OCI-LY1 (cell line): ENCODE results near the gene TMEM184A.

Experiments used
- H2AFZ ChIP-seq: fragments of 200-600 bp; sonication (generic), shearing (Covaris generic); 2 replicates; pipeline ENCODE4 v1.6.0; 2014; ENCODE audit warnings: antibody characterized with exemption, mild to moderate bottlenecking, low read length
- H3F3A ChIP-seq: fragments of 200-600 bp; sonication (generic), shearing (Covaris generic); 2 replicates; pipeline ENCODE4 v1.6.0; 2014; ENCODE audit warnings: mild to moderate bottlenecking, antibody characterized with exemption, low read length, moderate library complexity; ENCODE audit not compliant: insufficient read depth
- H3K27ac ChIP-seq: fragments of 200-600 bp; sonication (generic); 2 replicates; pipeline ENCODE4 v1.5.1; 2014; ENCODE audit warnings: low read length, mixed run types, mild to moderate bottlenecking, low read depth; ENCODE audit not compliant: poor library complexity, severe bottlenecking
- H3K27me3 ChIP-seq: fragments of 200-600 bp; sonication (generic); 2 replicates; pipeline ENCODE4 v1.6.0; 2014; ENCODE audit warnings: antibody characterized with exemption, mild to moderate bottlenecking, low read length, moderate library complexity; ENCODE audit not compliant: insufficient read depth
- H3K36me3 ChIP-seq: fragments of 200-600 bp; sonication (generic); 2 replicates; pipeline ENCODE4 v1.6.1; 2014; ENCODE audit warnings: mild to moderate bottlenecking, antibody characterized with exemption, low read length, moderate library complexity, mixed read lengths; ENCODE audit not compliant: insufficient read depth
- H3K4me1 ChIP-seq: fragments of 200-600 bp; sonication (generic); 2 replicates; pipeline ENCODE4 v1.5.1; 2014; ENCODE audit warnings: mild to moderate bottlenecking, low read length, moderate library complexity; ENCODE audit not compliant: insufficient read depth, severe bottlenecking
- H3K4me2 ChIP-seq: fragments of 200-600 bp; sonication (generic), shearing (Covaris generic); 2 replicates; pipeline ENCODE4 v1.6.1; 2014; ENCODE audit warnings: low read length
- H3K4me3 ChIP-seq: fragments of 200-600 bp; sonication (generic); 2 replicates; pipeline ENCODE4 v1.5.1; 2014; ENCODE audit warnings: low read length, low read depth, mild to moderate bottlenecking, mixed read lengths; ENCODE audit not compliant: poor library complexity, severe bottlenecking
- H3K79me2 ChIP-seq: fragments of 200-600 bp; shearing (Covaris generic); 2 replicates; pipeline ENCODE4 v1.6.1; 2016; ENCODE audit warnings: mixed run types, low read length, mixed read lengths; ENCODE audit not compliant: insufficient read depth
- H3K9ac ChIP-seq: fragments of 200-600 bp; sonication (generic), shearing (Covaris generic); 2 replicates; pipeline ENCODE4 v1.6.1; 2014; ENCODE audit warnings: mild to moderate bottlenecking, low read length, mixed read lengths
- H3K9me2 ChIP-seq: fragments of 200-600 bp; sonication (generic), shearing (Covaris generic); 2 replicates; pipeline ENCODE4 v1.6.1; 2014; ENCODE audit warnings: low read depth, mild to moderate bottlenecking, low read length, mixed read lengths
- H3K9me3 ChIP-seq: fragments of 200-600 bp; shearing (Covaris generic); 2 replicates; pipeline ENCODE4 v1.6.1; 2014; ENCODE audit warnings: low read length, mixed read lengths
- H4K20me1 ChIP-seq: fragments of 200-600 bp; sonication (generic), shearing (Covaris generic); 2 replicates; pipeline ENCODE4 v1.6.0; 2016; ENCODE audit warnings: mild to moderate bottlenecking, low read length; ENCODE audit not compliant: insufficient read depth
- EZH2 ChIP-seq: fragments of 200-600 bp; sonication (generic), shearing (Covaris generic); IDR thresholded peaks from 2 replicates; pipeline ENCODE4 v1.8.0; 2017; ENCODE audit warnings: borderline replicate concordance, mixed run types, mild to moderate bottlenecking, antibody characterized with exemption, low read length, moderate library complexity, mixed read lengths
- TF ChIP-seq, protein P1 (sequence below): fragments of 200-600 bp; sonication (generic), shearing (Covaris generic); IDR thresholded peaks from 2 replicates; pipeline ENCODE4 v1.5.1; 2017; ENCODE audit warnings: mild to moderate bottlenecking, antibody characterized with exemption, low read length, moderate library complexity, mixed read lengths

The TMEM184A gene

DNA sequence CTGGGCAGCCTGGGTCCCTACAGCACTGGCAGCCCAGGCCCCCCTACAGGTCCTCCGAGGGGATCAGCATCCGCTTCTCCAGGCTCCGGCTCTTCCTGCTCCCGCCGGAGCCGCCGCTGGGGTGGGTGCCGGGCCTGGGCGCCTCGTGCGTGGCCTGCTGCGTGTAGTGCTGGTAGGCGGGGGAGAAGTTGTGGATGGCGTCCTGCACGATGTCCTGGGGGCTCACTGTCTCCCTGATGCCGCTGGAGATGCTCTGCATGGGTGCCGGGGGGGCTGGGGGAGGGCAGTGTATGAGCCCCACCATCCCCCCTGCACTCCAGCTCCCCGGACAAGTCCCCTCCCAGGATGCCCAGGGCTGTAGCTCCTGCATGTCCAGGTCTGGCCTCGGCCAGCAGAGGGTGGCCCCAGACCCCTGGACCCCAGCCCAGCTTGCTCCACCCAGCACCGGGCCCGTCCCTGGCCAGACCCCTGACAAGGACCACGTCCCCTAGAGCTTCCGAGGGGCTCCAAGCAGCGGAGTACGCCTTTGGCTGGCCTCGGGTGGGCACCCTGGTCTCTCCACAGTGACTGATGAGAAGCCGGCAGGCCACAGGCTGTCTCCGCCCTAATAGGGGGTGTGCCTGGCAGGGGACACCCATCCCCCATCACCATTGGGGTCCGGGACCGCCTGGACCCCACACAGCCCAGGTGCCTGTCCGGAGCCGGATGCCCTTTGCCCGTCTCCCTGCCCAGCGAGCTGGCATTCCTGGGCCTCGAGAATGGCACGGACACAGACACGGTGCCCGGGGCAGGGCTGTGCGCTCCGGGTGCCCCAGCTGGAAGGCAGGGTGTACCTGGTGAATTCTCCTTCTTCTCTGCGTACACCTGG lies 8.9 kb downstream of the TMEM184A start:
- Histone ChIP-seq H2AFZ (no peak overlapping the region), H3K9ac (no peak overlapping the region), H3K4me1 (no peaks in the 10 kb centered on the region), H3K9me3 (no peaks in the 10 kb centered on the region), H3K79me2 (no peaks in the 10 kb centered on the region), H3K9me2 (no peaks in the 10 kb centered on the region), H3K4me2 (no peak overlapping the region), H3K27me3 (peaks cover 5% of the 10 kb centered on the region; the same call in 1 of the 2 replicates), H3K36me3 (peaks cover 22% of the 10 kb centered on the region; the same call in 1 of the 2 replicates), H4K20me1 (no peaks in the 10 kb centered on the region), H3F3A (no peaks in the 10 kb centered on the region), H3K27ac (no peak overlapping the region), H3K4me3 (no peak overlapping the region)
- TF ChIP-seq, protein P1, sequence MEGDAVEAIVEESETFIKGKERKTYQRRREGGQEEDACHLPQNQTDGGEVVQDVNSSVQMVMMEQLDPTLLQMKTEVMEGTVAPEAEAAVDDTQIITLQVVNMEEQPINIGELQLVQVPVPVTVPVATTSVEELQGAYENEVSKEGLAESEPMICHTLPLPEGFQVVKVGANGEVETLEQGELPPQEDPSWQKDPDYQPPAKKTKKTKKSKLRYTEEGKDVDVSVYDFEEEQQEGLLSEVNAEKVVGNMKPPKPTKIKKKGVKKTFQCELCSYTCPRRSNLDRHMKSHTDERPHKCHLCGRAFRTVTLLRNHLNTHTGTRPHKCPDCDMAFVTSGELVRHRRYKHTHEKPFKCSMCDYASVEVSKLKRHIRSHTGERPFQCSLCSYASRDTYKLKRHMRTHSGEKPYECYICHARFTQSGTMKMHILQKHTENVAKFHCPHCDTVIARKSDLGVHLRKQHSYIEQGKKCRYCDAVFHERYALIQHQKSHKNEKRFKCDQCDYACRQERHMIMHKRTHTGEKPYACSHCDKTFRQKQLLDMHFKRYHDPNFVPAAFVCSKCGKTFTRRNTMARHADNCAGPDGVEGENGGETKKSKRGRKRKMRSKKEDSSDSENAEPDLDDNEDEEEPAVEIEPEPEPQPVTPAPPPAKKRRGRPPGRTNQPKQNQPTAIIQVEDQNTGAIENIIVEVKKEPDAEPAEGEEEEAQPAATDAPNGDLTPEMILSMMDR = no peak
- no peak for TF ChIP-seq EZH2

DNA sequence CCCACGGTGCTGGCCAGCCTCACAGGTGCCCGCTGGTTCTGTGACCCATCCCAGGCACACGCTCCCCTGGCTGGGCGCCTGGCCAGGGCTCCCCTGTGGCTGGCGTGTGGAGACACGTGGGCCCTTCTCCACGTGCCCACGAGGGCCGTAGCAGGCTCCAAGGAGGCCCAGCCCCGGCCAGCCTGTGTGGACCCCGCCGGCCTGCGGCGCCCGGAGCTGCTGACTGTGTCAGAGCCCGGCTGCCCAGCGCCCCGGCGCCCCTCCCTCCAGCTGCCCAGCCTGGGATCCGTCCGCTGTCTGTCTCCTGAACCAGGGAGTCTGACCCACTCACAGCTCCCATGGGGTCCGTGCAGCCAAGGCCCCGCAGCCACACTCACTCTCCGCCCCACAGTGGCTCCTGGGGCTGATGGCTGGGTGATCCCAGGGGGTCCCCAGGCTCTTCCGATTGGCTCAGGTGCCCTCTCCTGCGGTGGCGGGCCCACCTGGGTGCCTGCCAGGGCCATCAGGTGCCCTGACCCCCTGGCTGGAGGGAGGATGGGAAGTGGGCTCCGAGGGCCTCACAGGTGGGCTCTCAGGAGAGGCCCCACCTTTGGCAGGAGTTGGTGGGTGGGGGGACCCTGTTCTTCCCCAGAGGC lies 9.6 kb downstream of the TMEM184A start:
- H3K9ac ChIP-seq = no peak overlapping the region
- no peak overlapping the region for H3K4me2 ChIP-seq
- H3K79me2 ChIP-seq = no peaks in the 10 kb centered on the region
- no peak overlapping the region for H2AFZ ChIP-seq
- no peak overlapping the region for H3K4me3 ChIP-seq
- H3F3A ChIP-seq = no peaks in the 10 kb centered on the region
- no peaks in the 10 kb centered on the region for H3K4me1 ChIP-seq
- TF ChIP-seq, protein P1 = no peak
- TF ChIP-seq EZH2 = no peak
- no peaks in the 10 kb centered on the region for H3K9me2 ChIP-seq
- H3K27ac ChIP-seq = no peak overlapping the region
- H3K36me3 ChIP-seq = peaks cover 29% of the 10 kb centered on the region
- H3K27me3 ChIP-seq = peaks cover 3% of the 10 kb centered on the region; the same call in 1 of the 2 replicates
- no peaks in the 10 kb centered on the region for H4K20me1 ChIP-seq
- no peaks in the 10 kb centered on the region for H3K9me3 ChIP-seq

DNA sequence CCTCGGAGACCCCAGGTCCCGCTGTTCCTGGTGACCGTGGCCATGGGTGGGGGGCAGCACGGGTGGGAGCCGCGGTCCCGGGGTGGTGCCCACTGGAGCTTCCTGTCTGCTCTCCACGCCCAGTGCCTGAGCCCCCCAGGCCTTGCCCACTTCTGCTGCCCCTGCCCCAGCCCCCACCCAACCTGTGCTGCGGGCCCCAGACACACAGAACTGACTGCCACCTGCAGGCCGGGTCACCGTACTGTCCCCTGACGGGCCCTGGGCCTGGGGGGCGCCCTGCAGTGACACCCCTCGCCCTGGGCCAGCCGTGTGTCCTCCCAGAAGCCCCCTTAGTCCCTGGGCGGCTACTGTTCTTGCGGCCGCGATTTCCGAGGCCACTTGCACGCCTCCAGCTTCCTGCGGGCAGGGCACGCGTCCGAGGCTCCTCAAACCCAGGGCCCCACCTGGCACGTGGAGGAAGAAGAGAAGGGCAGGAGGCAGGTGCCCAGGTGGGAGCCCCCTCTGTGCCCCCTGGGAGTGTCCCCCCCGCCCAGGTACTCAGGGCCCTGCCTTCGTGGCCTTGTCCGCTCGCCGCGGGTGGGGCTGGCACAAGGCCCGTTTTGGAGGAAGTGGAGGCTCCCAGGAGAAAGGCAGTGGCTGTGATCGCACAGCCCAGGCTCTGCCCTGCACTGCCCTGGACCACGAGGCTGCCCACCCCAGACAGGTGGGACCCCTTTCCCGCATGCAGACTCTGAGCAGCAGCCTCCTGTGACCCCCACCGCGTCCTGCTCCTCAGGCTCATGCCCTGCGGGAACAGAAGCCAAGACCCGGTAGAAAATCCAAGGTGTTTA lies 10.4 kb downstream of the TMEM184A start:
- H3K36me3 ChIP-seq = peaks cover 34% of the 10 kb centered on the region

More for the DNA sequence above, 10.4 kb downstream of the TMEM184A start:
- H3K9ac ChIP-seq = no peak overlapping the region
- H3K27me3 ChIP-seq = peaks cover 1% of the 10 kb centered on the region; the same call in 1 of the 2 replicates
- H3K4me3 ChIP-seq = no peak overlapping the region
- H2AFZ ChIP-seq = no peak overlapping the region
- H3K79me2 ChIP-seq = no peaks in the 10 kb centered on the region
- TF ChIP-seq, protein P1 = no peak; the same call in 1 of the 2 replicates
- no peak for TF ChIP-seq EZH2
- H3K9me3 ChIP-seq = no peaks in the 10 kb centered on the region
- no peaks in the 10 kb centered on the region for H4K20me1 ChIP-seq
- no peak overlapping the region for H3K27ac ChIP-seq
- no peaks in the 10 kb centered on the region for H3F3A ChIP-seq
- no peaks in the 10 kb centered on the region for H3K4me1 ChIP-seq
- no peak overlapping the region for H3K4me2 ChIP-seq
- H3K9me2 ChIP-seq = no peaks in the 10 kb centered on the region
